Neuronal stem cell (in vitro differentiated cells): ENCODE results near the gene SLC8A1.

Experiments
- DNase-seq: peaks from one replicate; pipeline ENCODE4 v3.0.0-alpha.2; 2013; ENCODE audit warnings: low spot score
- H2AFZ ChIP-seq: one replicate; pipeline ENCODE4 v1.6.1; 2013; ENCODE audit warnings: mild to moderate bottlenecking, low read length, inconsistent platforms
- H2AK5ac ChIP-seq: 2 replicates; pipeline ENCODE4 v1.6.1; 2013; ENCODE audit warnings: low read depth, mild to moderate bottlenecking, inconsistent platforms, low read length, moderate library complexity, mixed read lengths
- H2BK120ac ChIP-seq: 2 replicates; pipeline ENCODE4 v1.6.1; 2013; ENCODE audit warnings: low read depth, mild to moderate bottlenecking, inconsistent platforms, low read length, moderate library complexity, mixed read lengths
- H2BK12ac ChIP-seq: one replicate; pipeline ENCODE4 v1.6.1; 2013; ENCODE audit warnings: low read length, inconsistent platforms
- H2BK15ac ChIP-seq: 2 replicates; pipeline ENCODE4 v1.6.1; 2013; ENCODE audit warnings: mild to moderate bottlenecking, low read length, inconsistent platforms, mixed read lengths
- H2BK5ac ChIP-seq: one replicate; pipeline ENCODE4 v1.6.1; 2013; ENCODE audit warnings: inconsistent platforms, mild to moderate bottlenecking, low read length, moderate library complexity
- H3K14ac ChIP-seq: one replicate; pipeline ENCODE4 v1.6.1; 2013; ENCODE audit warnings: low read length, inconsistent platforms
- H3K18ac ChIP-seq: 2 replicates; pipeline ENCODE4 v1.6.1; 2013; ENCODE audit warnings: low read length, inconsistent platforms
- H3K23ac ChIP-seq: 2 replicates; pipeline ENCODE4 v1.6.1; 2013; ENCODE audit warnings: low read depth, mild to moderate bottlenecking, mixed read lengths, low read length, inconsistent platforms; ENCODE audit not compliant: poor library complexity
- H3K27ac ChIP-seq: replicated peaks from 3 replicates; pipeline ENCODE4 v1.5.1; 2013; ENCODE audit warnings: low read length, inconsistent platforms
- H3K27me3 ChIP-seq, 3 experiments: 2 replicates each; pipeline ENCODE4 v1.6.1; 2013; ENCODE audit warnings: low read length in 3 of 3, mild to moderate bottlenecking in 2 of 3, inconsistent platforms in 1 of 3, low read depth in 1 of 3, mixed read lengths in 1 of 3, moderate library complexity in 1 of 3; ENCODE audit not compliant: control insufficient read depth in 3 of 3, insufficient read depth in 3 of 3
- H3K36me3 ChIP-seq, 2 donors: replicated peaks in 1 of 2; 2 replicates each; pipeline ENCODE4 v1.6.1; 2013; ENCODE audit warnings: low read length in 2 of 2; ENCODE audit not compliant: control insufficient read depth in 2 of 2, insufficient read depth in 2 of 2
- H3K4ac ChIP-seq: 2 replicates; pipeline ENCODE4 v1.6.1; 2013; ENCODE audit warnings: inconsistent platforms, mild to moderate bottlenecking, low read length, moderate library complexity
- H3K4me1 ChIP-seq, 2 donors: 1 replicate in 1 of 2; 2 replicates in 1 of 2; pipeline ENCODE4 v1.6.1; 2013; ENCODE audit warnings: low read length in 2 of 2, low read depth in 1 of 2; ENCODE audit not compliant: control insufficient read depth in 2 of 2, insufficient read depth in 1 of 2
- H3K4me2 ChIP-seq: one replicate; pipeline ENCODE4 v1.6.1; 2013; ENCODE audit warnings: mild to moderate bottlenecking, low read length, inconsistent platforms; ENCODE audit not compliant: insufficient read depth, poor library complexity, severe bottlenecking
- H3K4me3 ChIP-seq, 2 donors: 2 replicates each; pipeline ENCODE4 v1.5.1; 2013; ENCODE audit warnings: low read length in 2 of 2, mild to moderate bottlenecking in 2 of 2, inconsistent platforms in 1 of 2, moderate library complexity in 1 of 2
- H3K79me1 ChIP-seq: one replicate; pipeline ENCODE4 v1.6.1; 2013; ENCODE audit warnings: low read depth, mild to moderate bottlenecking, inconsistent platforms, low read length, moderate library complexity
- H3K9ac ChIP-seq: one replicate; pipeline ENCODE4 v1.6.1; 2013; ENCODE audit warnings: mild to moderate bottlenecking, low read depth, low read length, inconsistent platforms; ENCODE audit not compliant: poor library complexity
- H3K9me3 ChIP-seq, 2 donors: replicated peaks in 1 of 2; 2 replicates each; pipeline versions ENCODE3 to v1.6.1; 2013; ENCODE audit warnings: low read length in 2 of 2, mild to moderate bottlenecking in 2 of 2, inconsistent platforms in 1 of 2, low read depth in 1 of 2, mixed read lengths in 1 of 2, moderate library complexity in 1 of 2; ENCODE audit not compliant: control insufficient read depth in 2 of 2, insufficient read depth in 1 of 2
- H4K8ac ChIP-seq: one replicate; pipeline ENCODE4 v1.6.1; 2013; ENCODE audit warnings: low read depth, mild to moderate bottlenecking, inconsistent platforms, low read length, moderate library complexity
- H4K91ac ChIP-seq: one replicate; pipeline ENCODE4 v1.6.1; 2013; ENCODE audit warnings: low read length, low read depth, mild to moderate bottlenecking, inconsistent platforms; ENCODE audit not compliant: poor library complexity
- WGBS, 2 donors: extraction: QIAGEN DNeasy Blood & Tissue Kit; methylation state at CpG; one replicate each; pipeline ENCODE4 v1.1.7; 2013; ENCODE audit warnings: missing lambda C conversion rate in 2 of 2, mixed read lengths in 1 of 2; ENCODE audit not compliant: insufficient read length in 2 of 2, insufficient replicate concordance in 1 of 2; ENCODE audit errors: extremely low coverage in 2 of 2; 5-methylcytosine and 5-hydroxymethylcytosine counted together

SLC8A1 gene

DNA sequence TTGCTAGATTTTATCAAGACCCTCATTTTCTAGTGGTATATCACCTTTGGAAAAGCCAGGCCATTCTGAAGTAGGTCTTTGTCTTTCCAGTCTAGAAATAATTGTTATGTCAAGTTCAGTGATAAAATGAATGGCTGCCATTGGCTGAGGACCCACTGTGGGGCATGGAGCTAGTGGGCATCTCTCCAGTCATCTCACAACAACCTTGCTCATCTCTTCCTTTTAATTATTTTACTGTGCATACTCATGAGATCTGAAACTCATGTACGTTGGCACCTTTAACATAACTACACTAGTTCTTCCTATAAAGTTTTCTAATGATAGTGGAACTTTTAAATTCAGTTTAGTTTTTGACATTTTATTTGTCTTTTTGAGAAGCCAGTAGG, 240.9 kb downstream of the SLC8A1 start:
- Histone ChIP-seq H3K9ac (no peak overlapping the region), H3K9me3 (no peaks in the 10 kb centered on the region), H3K4me1 (peaks cover 2 to 5% of the 10 kb centered on the region in 2 donors), H3K18ac (no peak overlapping the region), H3K27ac (no peak overlapping the region), H3K36me3 (no peaks in the 10 kb centered on the region), H2BK12ac (no peak overlapping the region), H2AFZ (no peak overlapping the region), H2AK5ac (no peak overlapping the region), H3K4me2 (no peak overlapping the region), H3K79me1 (no peaks in the 10 kb centered on the region), H2BK15ac (no peak overlapping the region), H4K91ac (no peak overlapping the region), H3K4me3 (no peak overlapping the region), H3K14ac (no peak overlapping the region), H3K27me3 (no peaks in the 10 kb centered on the region), H3K23ac (no peak overlapping the region), H3K4ac (no peak overlapping the region), H4K8ac (no peak overlapping the region), H2BK120ac (no peak overlapping the region), H2BK5ac (no peak overlapping the region)
- WGBS, 2 donors: no CpG with 5 or more reads among the region's 1 CpG
- DNase-seq: no peak

DNA sequence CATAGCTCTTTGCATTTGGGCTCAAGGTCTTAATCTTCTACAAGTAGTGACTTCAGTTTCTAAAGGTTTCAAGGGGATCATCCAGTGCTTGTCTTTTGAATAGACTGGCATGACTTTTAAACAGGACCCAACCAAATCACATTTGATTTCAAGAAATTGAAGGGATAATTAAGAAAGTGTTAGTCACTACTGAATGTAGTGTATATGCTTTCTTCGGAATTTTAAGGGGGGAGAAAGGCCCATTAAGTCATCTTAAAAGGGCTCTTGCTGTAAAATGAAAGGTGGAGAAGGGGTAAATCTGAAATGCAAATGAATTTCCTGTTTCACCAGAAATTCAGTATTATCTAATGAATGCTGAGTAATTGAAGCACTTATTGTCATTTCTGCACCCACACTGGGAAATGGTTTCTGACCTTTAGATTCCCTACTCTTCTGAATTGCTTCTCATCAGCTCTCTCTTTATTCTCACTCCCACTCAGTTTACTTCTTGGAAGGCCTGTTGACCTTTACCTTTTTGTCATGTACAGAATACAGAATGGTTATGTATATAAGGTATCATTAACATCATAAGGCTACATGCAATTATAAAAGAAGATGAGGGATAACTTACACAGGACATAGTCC, 241.4 kb downstream of the SLC8A1 start:
- Histone ChIP-seq H2BK120ac (no peak overlapping the region), H3K27me3 (no peaks in the 10 kb centered on the region), H3K79me1 (no peaks in the 10 kb centered on the region), H2AK5ac (no peak overlapping the region), H3K4ac (no peak overlapping the region), H3K23ac (no peak overlapping the region), H3K14ac (no peak overlapping the region), H3K9me3 (peaks cover 0 to under 1% of the 10 kb centered on the region in 2 donors), H3K4me1 (peaks cover 2 to 5% of the 10 kb centered on the region in 2 donors), H2AFZ (no peak overlapping the region), H4K91ac (no peak overlapping the region), H4K8ac (no peak overlapping the region), H3K4me2 (no peak overlapping the region), H3K27ac (no peak overlapping the region), H3K4me3 (no peak overlapping the region), H3K36me3 (no peaks in the 10 kb centered on the region), H2BK5ac (no peak overlapping the region), H2BK12ac (no peak overlapping the region), H2BK15ac (no peak overlapping the region), H3K18ac (no peak overlapping the region), H3K9ac (no peak overlapping the region)
- no peak for DNase-seq
- WGBS, 2 donors: no CpG with 5 or more reads among the region's 1 CpG

DNA sequence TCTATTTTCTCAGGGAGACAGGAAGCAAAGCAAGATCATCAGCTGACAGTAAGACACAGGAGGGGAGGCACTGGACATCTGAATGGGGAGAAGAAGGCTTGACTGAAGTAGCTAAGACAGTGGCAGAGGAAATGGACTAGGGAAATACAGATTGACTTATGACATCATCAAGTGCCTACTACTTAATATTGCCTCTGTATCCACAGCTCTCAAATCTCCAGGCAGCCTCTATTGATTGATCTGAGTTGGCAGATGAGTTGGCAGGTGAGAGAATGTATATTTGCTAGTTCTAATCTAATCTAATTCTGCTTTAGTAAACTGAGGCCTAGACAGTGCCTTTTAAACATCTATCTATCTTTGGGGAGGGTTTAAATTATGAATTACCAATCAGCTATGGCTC, 242.1 kb downstream of the SLC8A1 start:
- Histone ChIP-seq H3K9me3 (peaks cover 0 to 3% of the 10 kb centered on the region in 2 donors), H3K27ac (no peak overlapping the region)
- no peak for DNase-seq

DNA sequence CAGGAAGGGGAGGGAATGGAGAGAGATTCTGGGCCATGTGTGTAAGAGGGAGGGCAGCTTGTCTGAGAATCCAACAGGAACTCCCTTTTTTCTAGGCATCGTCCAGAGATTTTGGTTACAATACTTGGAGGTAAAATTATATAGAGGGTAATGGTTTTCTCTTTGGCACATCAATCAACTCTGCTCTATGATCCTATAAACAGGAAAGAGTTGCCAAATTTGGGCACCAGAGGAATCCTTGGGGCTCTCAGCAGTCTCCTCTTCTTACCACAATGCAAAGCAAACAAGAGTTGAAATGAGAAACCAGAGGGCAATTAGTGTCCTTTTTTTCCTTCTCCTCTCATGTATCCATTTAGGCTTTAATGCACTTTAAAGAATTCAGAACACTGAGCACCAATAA, 243.4 kb downstream of the SLC8A1 start:
- Histone ChIP-seq H3K79me1 (no peaks in the 10 kb centered on the region), H3K4me1 (peaks cover 2 to 5% of the 10 kb centered on the region in 2 donors), H2AK5ac (no peak overlapping the region), H4K91ac (no peak overlapping the region), H3K4ac (no peak overlapping the region), H2BK12ac (no peak overlapping the region), H3K27me3 (no peaks in the 10 kb centered on the region), H3K23ac (no peak overlapping the region), H3K18ac (no peak overlapping the region), H3K27ac (no peak overlapping the region), H3K9ac (no peak overlapping the region), H2AFZ (no peak overlapping the region), H2BK120ac (no peak overlapping the region), H2BK15ac (no peak overlapping the region), H2BK5ac (no peak overlapping the region), H3K4me2 (no peak overlapping the region), H3K14ac (no peak overlapping the region), H3K9me3 (peaks cover 0 to 3% of the 10 kb centered on the region in 2 donors), H4K8ac (no peak overlapping the region), H3K36me3 (no peaks in the 10 kb centered on the region), H3K4me3 (no peak overlapping the region)
- no peak for DNase-seq
- no CpG with 5 or more reads among the region's 1 CpG for whole genome bisulfite sequencing, 2 donors

More for the DNA sequence above, 242.1 kb downstream of the SLC8A1 start:
- Histone ChIP-seq H3K27me3 (no peaks in the 10 kb centered on the region), H3K4me3 (no peak overlapping the region), H2AFZ (no peak overlapping the region), H3K4me1 (peaks cover 2 to 5% of the 10 kb centered on the region in 2 donors), H3K36me3 (no peaks in the 10 kb centered on the region), H3K23ac (no peak overlapping the region), H2AK5ac (no peak overlapping the region), H3K14ac (no peak overlapping the region), H3K4me2 (no peak overlapping the region), H4K8ac (no peak overlapping the region), H2BK12ac (no peak overlapping the region), H3K9ac (no peak overlapping the region), H2BK120ac (no peak overlapping the region), H2BK5ac (no peak overlapping the region), H3K4ac (no peak overlapping the region), H4K91ac (no peak overlapping the region), H3K79me1 (no peaks in the 10 kb centered on the region), H3K18ac (no peak overlapping the region), H2BK15ac (no peak overlapping the region)
